Activated T-helper 1 cell treated with anti-CD3 and anti-CD28 coated beads, Interleukin-12 subunit alpha, Interleukin-12 subunit beta, Interleukin-2, Interleukin-4 antibody, amounts not matched to agents 30 ng/mL and 10 ng/mL and 1 ng/mL, durations not matched to agents 14 hours and 24 hours and 36 hours (primary cell): Measurements from ENCODE around the gene TSSK2. TPM values are rescaled to one million over a fixed set of nuclear protein-coding genes. Genes with fewer than 3 reads are reported as not detected.

Experiments
- DNase-seq: peaks from one replicate; pipeline ENCODE4 v3.0.0; 2021; ENCODE audit warnings: low spot score
- H3K27ac Mint-ChIP-seq: one replicate; pipeline ENCODE4 v1.8.0; 2021; ENCODE audit warnings: mild to moderate bottlenecking, mixed read lengths
- H3K27me3 Mint-ChIP-seq: one replicate; pipeline ENCODE4 v1.8.0; 2022; ENCODE audit warnings: mild to moderate bottlenecking, moderate library complexity, mixed read lengths; ENCODE audit not compliant: insufficient read depth
- H3K36me3 Mint-ChIP-seq: one replicate; pipeline ENCODE4 v1.8.0; 2021; ENCODE audit warnings: low read depth, mixed read lengths
- H3K4me1 Mint-ChIP-seq: one replicate; pipeline ENCODE4 v1.8.0; 2021; ENCODE audit warnings: low read depth, mixed read lengths
- H3K4me3 Mint-ChIP-seq: one replicate; pipeline ENCODE4 v1.8.0; 2021; ENCODE audit warnings: mild to moderate bottlenecking, moderate library complexity, mixed read lengths
- H3K9me3 Mint-ChIP-seq: one replicate; pipeline ENCODE4 v1.8.0; 2021; ENCODE audit warnings: mixed read lengths
- intact Hi-C: fragments of 100-400 bp; cut with micrococcal nuclease; formaldehyde crosslinking; loops from one replicate; pipeline ENCODE4 v1.15.1; 2024
- total RNA-seq: library from RNA; stranded (reverse); gene quantifications from 2 replicates; pipeline ENCODE4 v1.2.3, GENCODE V29; 2022

The TSSK2 gene
- total RNA-seq, 1 donor from 2014 or later, result not detected

DNA sequence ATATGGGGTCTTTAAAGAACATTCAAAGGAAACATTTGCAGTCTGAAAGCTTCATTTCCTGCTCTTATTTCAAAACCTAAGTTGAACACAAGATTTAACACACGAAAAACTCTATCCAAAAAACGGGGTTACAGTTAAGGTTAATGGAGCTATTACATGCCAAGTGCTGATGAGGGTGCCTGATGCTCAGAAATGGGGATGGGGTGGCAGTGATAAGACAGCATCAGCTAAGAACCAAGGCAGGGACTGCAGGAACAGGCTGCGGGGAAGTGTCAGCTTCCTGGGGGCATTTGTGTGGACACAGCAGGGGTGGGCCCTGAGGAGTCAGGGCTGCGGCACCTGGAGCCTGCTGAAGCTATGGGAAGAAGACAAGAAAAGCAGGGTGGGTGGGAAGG is 21.0 kb upstream of the TSSK2 start:
- peak overlapping the region; percentile 38 for H3K27ac Mint-ChIP-seq
- no peaks in the 10 kb centered on the region for H3K9me3 Mint-ChIP-seq
- H3K4me3 Mint-ChIP-seq, result peak overlapping the region; percentile 66
- DNase-seq, result no peak
- H3K27me3 Mint-ChIP-seq, result no peaks in the 10 kb centered on the region
- H3K36me3 Mint-ChIP-seq, result peaks cover 7% of the 10 kb centered on the region
- H3K4me1 Mint-ChIP-seq, result peaks cover 60% of the 10 kb centered on the region
- intact Hi-C loops, result no loop called here

GRCh38 chr22:19110646-19111045 is 20.5 kb upstream of the TSSK2 start:
- no peaks in the 10 kb centered on the region for H3K9me3 Mint-ChIP-seq
- intact Hi-C loops, result no loop called here
- H3K4me3 Mint-ChIP-seq, result no peak overlapping the region
- no peaks in the 10 kb centered on the region for H3K27me3 Mint-ChIP-seq
- H3K4me1 Mint-ChIP-seq, result peaks cover 63% of the 10 kb centered on the region
- peaks cover 6% of the 10 kb centered on the region for H3K36me3 Mint-ChIP-seq
- no peak for DNase-seq
- no peak overlapping the region for H3K27ac Mint-ChIP-seq

GRCh38 chr22:19111140-19111539 is 20.0 kb upstream of the TSSK2 start:
- intact Hi-C loops, result no loop called here

DNA sequence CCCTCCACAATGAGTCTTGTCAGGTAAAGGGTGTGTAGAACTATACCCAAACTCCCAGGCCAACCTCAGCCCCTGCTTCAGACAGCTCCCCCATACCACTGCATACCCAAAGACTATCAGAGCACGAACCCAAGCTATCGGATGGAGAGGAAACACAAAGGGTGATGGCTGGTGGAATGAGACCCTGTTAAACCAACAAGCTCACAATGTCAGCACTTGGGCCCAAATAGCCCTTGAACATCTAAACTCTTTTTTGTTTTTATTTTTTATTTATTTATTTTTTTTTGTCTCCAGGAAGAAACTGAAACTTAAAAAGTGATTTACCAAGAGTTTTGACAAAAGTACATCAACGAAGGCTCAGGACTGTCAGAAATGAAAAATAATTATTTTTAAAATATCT is 19.5 kb upstream of the TSSK2 start:
- intact Hi-C loops, result no loop called here
- H3K4me1 Mint-ChIP-seq, result peaks cover 66% of the 10 kb centered on the region
- H3K4me3 Mint-ChIP-seq, result no peak overlapping the region
- H3K27ac Mint-ChIP-seq, result no peak overlapping the region
- no peak for DNase-seq
- H3K27me3 Mint-ChIP-seq, result no peaks in the 10 kb centered on the region
- no peaks in the 10 kb centered on the region for H3K9me3 Mint-ChIP-seq
- peaks cover 6% of the 10 kb centered on the region for H3K36me3 Mint-ChIP-seq

More at GRCh38 chr22:19111140-19111539, 20.0 kb upstream of the TSSK2 start:
- H3K4me1 Mint-ChIP-seq, result peaks cover 66% of the 10 kb centered on the region
- H3K27me3 Mint-ChIP-seq, result no peaks in the 10 kb centered on the region
- no peak overlapping the region for H3K4me3 Mint-ChIP-seq
- H3K36me3 Mint-ChIP-seq, result peaks cover 6% of the 10 kb centered on the region
- no peak for DNase-seq
- H3K27ac Mint-ChIP-seq, result no peak overlapping the region
- H3K9me3 Mint-ChIP-seq, result no peaks in the 10 kb centered on the region

- no peak for DNase-seq
- intact Hi-C loops, result no loop called here
- H3K27ac Mint-ChIP-seq, result no peak overlapping the region
- H3K36me3 Mint-ChIP-seq, result peaks cover 2% of the 10 kb centered on the region
- no peak overlapping the region for H3K4me3 Mint-ChIP-seq
- H3K4me1 Mint-ChIP-seq, result peaks cover 67% of the 10 kb centered on the region
- H3K27me3 Mint-ChIP-seq, result no peaks in the 10 kb centered on the region
- H3K9me3 Mint-ChIP-seq, result no peaks in the 10 kb centered on the region
These were observed 17.7 kb upstream of the TSSK2 start for GRCh38 chr22:19113429-19113828.

DNA sequence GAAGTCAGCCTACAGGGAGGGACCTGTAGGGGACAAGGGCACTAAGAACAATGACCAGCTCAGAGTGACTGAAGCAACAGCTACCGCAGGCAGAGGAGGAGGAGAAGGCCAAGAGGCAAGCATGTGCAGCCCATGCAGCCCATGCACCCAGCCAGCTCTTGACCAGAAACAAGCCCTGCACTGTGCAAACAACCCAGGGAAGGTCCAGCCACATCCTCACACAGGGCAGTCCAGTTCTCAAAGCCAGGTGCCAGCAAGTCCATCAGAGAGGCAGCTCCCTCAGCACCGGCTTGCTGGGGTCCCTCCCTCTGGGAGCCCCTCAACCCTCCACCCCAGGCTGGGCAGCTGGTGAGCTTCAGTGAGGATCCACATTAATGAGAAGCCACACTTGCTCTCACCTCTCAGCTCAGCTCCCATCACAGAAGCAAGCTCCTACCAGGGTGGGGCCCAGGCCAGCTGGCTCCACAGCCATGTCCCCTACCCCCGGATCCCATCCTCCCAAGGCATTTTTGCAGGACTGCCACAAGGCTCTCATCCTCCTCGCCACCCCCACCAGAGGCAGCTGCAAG is 16.0 kb upstream of the TSSK2 start:
- H3K27me3 Mint-ChIP-seq, result no peaks in the 10 kb centered on the region

GRCh38 chr22:19115628-19116027 is 15.5 kb upstream of the TSSK2 start:
- no peak overlapping the region for H3K27ac Mint-ChIP-seq
- H3K36me3 Mint-ChIP-seq, result peaks cover 5% of the 10 kb centered on the region
- H3K4me1 Mint-ChIP-seq, result peaks cover 67% of the 10 kb centered on the region
- H3K4me3 Mint-ChIP-seq, result no peak overlapping the region
- intact Hi-C loops, result no loop called here
- no peak for DNase-seq
- no peaks in the 10 kb centered on the region for H3K27me3 Mint-ChIP-seq
- no peaks in the 10 kb centered on the region for H3K9me3 Mint-ChIP-seq

More for the DNA sequence above, 16.0 kb upstream of the TSSK2 start:
- intact Hi-C loops, result no loop called here
- Mint-ChIP-seq H3K4me3 (no peak overlapping the region), H3K36me3 (peaks cover 2% of the 10 kb centered on the region), H3K27ac (no peak overlapping the region), H3K9me3 (no peaks in the 10 kb centered on the region), H3K4me1 (peaks cover 65% of the 10 kb centered on the region)
- no peak for DNase-seq

DNA sequence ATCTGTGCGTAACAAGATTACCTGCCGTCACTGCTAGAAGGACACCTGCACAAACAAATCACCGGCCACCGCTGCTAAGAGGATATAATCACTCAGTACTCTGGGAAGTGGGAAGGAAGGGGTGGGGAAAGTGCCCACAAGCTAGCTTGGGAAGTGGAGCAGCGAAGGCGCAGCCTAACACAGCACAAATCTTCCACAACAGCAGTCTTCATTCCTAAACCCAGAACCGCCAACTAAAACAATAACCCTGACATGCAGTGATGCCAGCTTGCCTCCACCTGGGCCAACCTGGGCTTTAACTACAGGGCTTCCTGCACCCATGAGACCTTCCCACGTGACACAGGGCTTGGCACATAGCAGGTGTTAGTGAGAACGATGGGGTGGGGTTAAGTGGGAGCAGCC is 14.0 kb upstream of the TSSK2 start:
- Mint-ChIP-seq H3K9me3 (no peaks in the 10 kb centered on the region), H3K4me1 (peaks cover 65% of the 10 kb centered on the region), H3K27me3 (no peaks in the 10 kb centered on the region), H3K27ac (no peak overlapping the region), H3K4me3 (no peak overlapping the region), H3K36me3 (peaks cover 5% of the 10 kb centered on the region)
- intact Hi-C loops, result no loop called here
- DNase-seq, result no peak

DNA sequence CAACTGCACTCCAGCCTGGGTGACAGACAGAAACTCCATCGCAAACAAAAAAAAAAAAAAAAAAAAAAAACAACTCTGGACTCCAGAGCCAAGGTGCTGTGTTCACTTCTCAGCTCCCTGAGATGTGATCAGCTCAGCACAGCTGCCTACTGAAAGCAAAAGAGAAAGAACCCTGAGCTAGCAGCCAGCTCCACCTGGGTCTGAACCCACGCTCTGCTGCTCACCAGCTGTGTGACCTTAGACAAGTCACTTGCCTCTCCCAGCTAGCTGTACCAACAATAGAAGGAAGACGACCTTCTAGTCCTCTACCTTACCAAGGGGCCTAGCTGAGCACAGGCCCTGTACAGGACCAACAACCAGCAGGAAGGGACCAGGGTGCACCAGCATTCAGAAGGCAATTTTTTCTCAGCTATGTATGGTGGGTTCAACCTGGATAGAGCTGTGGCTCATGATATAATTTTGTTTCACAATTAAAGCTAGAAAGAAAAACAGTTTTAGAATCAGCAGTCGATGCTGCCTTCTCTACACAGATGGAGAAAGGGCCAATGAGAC is 12.7 kb upstream of the TSSK2 start:
- H3K27ac Mint-ChIP-seq, result no peak overlapping the region
- DNase-seq, result no peak
- peaks cover 1% of the 10 kb centered on the region for H3K27me3 Mint-ChIP-seq
- H3K36me3 Mint-ChIP-seq, result peaks cover 5% of the 10 kb centered on the region
- no peaks in the 10 kb centered on the region for H3K9me3 Mint-ChIP-seq
- peaks cover 72% of the 10 kb centered on the region for H3K4me1 Mint-ChIP-seq
- intact Hi-C loops, result no loop called here
- peak overlapping the region; percentile 15 for H3K4me3 Mint-ChIP-seq

DNA sequence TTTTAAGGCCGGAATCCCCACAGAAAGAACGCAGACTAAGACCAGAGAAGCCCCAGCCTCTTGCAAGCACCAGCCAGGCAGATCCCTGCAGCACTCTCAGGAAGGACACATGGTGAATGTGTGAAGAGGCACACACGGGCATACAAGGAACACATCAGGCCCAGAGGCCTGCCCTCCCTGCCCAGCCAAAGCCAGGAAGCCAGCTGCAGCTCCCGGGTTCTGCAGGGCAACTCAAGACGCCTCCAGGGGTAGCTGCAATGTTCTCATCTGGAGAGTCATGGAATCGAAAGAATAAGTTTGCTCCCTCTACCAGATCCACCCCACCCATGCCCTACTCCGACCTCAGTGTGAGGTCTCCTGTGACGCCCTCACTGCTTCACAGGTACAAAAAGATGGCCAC is 11.2 kb upstream of the TSSK2 start:
- intact Hi-C loops, result loop anchor here (5.0 kb wide), 1 partner anchor 312 kb away; the partner anchor contains the start of genes HIRA and MRPL40
- H3K27ac Mint-ChIP-seq, result no peak overlapping the region

GRCh38 chr22:19120829-19121630 is 10.1 kb upstream of the TSSK2 start:
- no peak for DNase-seq
- peak overlapping the region; percentile 89 for H3K4me3 Mint-ChIP-seq

More for the DNA sequence above, 11.2 kb upstream of the TSSK2 start:
- Mint-ChIP-seq H3K27me3 (peaks cover 1% of the 10 kb centered on the region), H3K4me3 (peak overlapping the region; percentile 89), H3K36me3 (peaks cover 5% of the 10 kb centered on the region), H3K4me1 (peaks cover 67% of the 10 kb centered on the region), H3K9me3 (no peaks in the 10 kb centered on the region)
- no peak for DNase-seq

DNA sequence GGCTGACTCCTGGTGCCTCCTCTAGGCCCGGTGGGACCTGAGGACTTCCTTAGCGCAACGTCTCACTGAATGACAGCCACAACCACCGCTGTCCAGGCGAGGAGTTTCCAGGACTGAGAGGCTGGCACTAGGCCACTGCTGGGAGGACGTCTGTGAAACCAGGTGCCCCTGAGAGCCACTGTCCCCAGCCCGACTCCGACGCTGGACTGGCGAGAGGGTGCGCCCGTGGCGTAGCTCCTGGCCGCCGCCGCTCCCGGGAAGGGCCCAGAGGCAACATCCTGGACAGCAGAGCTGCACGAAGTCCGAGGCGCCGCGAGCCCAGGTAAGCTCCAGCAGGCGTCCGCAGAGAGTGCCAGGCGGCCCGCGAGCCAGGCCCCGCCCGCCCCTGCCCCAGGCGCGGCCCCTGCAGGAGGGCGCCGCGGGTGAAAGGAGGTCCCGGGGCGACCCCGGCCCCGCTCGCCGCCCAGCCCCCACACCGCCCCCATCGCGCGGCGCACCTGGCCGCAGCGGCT is 9.4 kb upstream of the TSSK2 start:
- peak overlapping the region; percentile 89 for H3K4me3 Mint-ChIP-seq
- H3K4me1 Mint-ChIP-seq, result peaks cover 53% of the 10 kb centered on the region
- peak; percentile 24 for DNase-seq
- H3K9me3 Mint-ChIP-seq, result no peaks in the 10 kb centered on the region
- H3K36me3 Mint-ChIP-seq, result peaks cover 5% of the 10 kb centered on the region
- H3K27ac Mint-ChIP-seq, result peak overlapping the region; percentile 64
- H3K27me3 Mint-ChIP-seq, result peaks cover 1% of the 10 kb centered on the region
- intact Hi-C loops, result loop anchor here (1.0 to 5.0 kb wide), 6 partner anchors 12 to 358 kb away; partner anchors contain the start of genes CDC45, ESS2, HIRA and MRPL40

More at GRCh38 chr22:19120829-19121630, 10.1 kb upstream of the TSSK2 start:
- Mint-ChIP-seq H3K9me3 (no peaks in the 10 kb centered on the region), H3K27ac (peak overlapping the region; percentile 64), H3K27me3 (peaks cover 1% of the 10 kb centered on the region), H3K36me3 (peaks cover 5% of the 10 kb centered on the region), H3K4me1 (peaks cover 59% of the 10 kb centered on the region)
- intact Hi-C loops, result loop anchor here (5.0 kb wide), 1 partner anchor 311 kb away; the partner anchor contains the start of genes HIRA and MRPL40
